Mesenteric fat pad (tissue), 1 donor: ENCODE measurements around the gene CUX1. TPM values are rescaled to one million over a fixed set of nuclear protein-coding genes. Genes with fewer than 3 reads are reported as not detected.
A peak's percentile ranks its signal among the peaks of the same experiment; 100 is the strongest.
"Not testable (repeated sequence)": the region's sequence is repeated elsewhere in the genome, so short reads cannot be mapped to it uniquely, and the experiment has no call there.

Experiments used
- DNase-seq: peaks from one replicate; pipeline ENCODE4 v3.0.0-alpha.2; 2020; ENCODE audit warnings: low spot score
- total RNA-seq: library from RNA; stranded (reverse); fragmentation: NEBNext Ultra II Directional; extraction: Animal tissue kit (Norgen Biotek cat#: 25700); gene quantifications from one replicate; pipeline ENCODE4 v1.2.1, GENCODE V29; 2021
- donor health status: DM: yes; HTN: yes; CAD: no.

The CUX1 gene
- total RNA-seq, 1 donor from 2014 or later: 115 TPM

DNA sequence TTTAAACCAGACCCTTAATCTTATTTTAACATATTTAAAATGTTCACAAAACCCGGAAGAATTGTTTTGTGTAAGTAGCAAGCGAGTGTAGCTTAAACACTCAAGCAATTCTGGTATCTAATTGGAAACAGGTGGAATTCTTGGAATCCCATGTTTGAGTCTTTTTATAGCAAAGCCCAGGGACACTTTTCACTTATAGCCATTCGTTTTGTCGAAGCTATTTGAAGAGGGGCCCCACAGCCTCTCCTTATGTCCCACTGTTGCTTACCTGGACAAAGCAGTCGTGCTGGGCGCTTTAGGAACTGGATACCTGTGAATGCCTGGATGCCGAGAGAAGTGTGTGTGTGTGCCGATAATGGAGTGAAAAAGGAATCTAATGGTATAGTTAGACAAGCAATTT, 3.3 kb downstream of the CUX1 start:
- DNase-seq: peak; percentile 20

DNA sequence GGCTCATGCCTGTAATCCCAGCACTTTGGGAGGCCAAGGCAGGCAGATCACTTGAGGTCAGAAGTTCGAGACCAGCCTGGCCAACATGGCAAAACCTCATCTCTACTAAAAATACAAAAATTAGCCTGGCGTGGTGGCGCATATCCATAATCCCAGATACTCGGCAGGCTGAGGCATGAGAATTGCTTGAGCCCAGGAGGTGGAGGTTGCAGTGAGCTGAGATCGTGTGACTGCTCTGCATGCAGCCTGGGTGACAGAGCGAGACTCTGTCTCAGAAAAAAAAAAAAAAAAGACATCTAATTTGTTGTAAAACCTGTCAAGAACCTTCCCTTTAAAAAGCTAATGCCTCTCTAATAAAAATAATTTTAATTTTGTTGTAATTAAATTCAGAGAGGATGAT, 5.2 kb downstream of the CUX1 start:
- DNase-seq: not testable (repeated sequence)

DNA sequence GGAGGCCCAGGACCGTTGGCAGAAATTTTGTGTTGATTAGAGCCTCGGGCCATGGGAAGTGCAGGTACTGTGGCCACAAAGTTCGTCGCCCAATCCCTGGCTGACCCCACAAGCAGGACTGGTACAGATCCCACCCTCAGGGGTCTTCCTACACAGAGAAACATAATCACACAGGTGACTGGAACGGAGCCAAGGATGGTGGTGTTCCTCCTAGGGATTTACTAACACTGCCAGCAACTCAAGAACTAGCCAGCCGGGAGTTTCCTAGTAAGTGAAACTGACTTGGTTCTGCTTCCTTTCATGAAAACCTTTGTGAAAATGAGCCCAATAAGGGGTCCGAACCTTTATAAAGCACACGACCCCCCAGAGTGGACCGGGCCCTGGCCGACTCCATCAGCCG, 5.7 kb downstream of the CUX1 start:
- peak; percentile 47 for DNase-seq

DNA sequence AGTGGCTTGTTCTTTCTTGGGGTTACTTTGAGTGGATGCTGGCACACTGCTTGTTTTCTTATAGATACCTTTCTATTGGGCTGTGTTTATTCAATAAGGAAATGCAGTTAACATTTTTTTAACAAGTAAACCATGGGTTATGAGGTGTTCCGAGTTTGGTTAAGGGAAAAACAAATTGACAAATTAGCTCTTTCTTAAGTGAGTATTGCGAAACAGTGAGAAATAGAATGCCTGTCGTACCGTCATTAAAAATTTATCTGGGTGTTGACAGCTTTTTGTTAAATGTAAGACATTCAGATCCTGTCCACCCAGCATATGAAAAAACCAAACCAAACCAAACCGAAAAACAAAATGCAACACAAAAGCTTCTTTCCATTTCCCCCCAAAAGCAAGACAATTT, 6.2 kb downstream of the CUX1 start:
- no peak for DNase-seq

GRCh38 chr7:101824440-101824839, 7.0 kb downstream of the CUX1 start:
- peak; percentile 49 for DNase-seq

DNA sequence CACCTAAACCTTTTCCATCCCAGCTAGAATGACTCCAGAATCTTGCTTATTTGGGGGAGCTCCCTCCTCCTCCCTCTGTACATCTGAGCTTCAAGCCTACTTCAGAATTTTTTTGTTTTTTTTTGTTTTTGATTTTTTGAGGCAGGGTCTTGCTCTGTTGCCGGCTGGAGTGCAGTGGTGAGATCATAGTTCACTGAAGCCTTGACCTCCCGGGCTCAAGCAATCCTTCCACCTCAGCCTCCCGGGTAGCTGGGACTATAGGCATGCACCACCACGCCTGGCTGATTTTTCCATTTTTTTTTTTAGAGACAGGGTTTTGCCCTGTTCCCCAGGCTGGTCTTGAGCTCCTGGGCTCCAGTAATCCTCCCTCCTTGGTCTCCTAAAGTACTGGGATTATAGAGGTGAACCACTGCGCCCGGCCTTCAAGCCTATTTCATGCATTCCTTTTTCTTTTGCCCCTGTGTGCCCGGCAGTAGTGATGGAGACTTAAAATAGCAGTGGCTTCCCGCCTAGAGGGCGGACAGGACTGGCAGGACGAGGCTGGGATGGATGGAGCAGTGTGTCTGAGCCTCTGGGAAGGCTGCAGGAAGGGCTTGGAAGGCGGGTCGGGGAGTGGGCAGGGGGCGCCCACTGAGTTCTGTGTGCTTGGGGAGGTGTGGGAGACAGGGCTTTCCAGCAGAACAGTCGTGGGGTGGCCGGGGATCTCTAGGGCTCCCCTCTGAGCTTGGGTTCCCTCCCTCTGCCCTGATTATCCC, 8.8 kb downstream of the CUX1 start:
- DNase-seq: peak; percentile 62

- peak; percentile 69 for DNase-seq
These were observed 11.0 kb downstream of the CUX1 start for GRCh38 chr7:101828301-101829020.

- DNase-seq: peak; percentile 51
These were observed 11.9 kb downstream of the CUX1 start for GRCh38 chr7:101829374-101829773.

- peak; percentile 51 for DNase-seq
These were observed 12.4 kb downstream of the CUX1 start for GRCh38 chr7:101829821-101830220.

DNA sequence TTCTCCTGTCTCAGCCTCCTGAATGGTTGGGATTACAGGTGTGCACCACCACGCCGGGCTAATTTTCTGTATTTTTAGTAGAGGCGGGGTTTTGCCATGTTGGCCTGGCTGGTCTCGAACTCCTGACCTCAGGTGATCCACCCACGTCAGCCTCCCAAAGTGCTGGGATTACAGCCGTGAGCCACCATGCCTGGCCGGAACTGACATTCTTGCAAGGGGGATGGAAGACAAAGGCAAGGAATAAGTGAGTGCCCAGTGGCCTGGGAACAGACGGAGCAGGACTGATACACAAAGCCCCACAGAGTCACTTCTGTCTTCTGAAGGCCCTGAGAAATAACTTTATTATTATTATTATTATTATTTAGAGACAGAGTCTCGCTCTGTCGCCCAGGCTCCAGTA, 14.0 kb downstream of the CUX1 start:
- DNase-seq: peak; percentile 68

DNA sequence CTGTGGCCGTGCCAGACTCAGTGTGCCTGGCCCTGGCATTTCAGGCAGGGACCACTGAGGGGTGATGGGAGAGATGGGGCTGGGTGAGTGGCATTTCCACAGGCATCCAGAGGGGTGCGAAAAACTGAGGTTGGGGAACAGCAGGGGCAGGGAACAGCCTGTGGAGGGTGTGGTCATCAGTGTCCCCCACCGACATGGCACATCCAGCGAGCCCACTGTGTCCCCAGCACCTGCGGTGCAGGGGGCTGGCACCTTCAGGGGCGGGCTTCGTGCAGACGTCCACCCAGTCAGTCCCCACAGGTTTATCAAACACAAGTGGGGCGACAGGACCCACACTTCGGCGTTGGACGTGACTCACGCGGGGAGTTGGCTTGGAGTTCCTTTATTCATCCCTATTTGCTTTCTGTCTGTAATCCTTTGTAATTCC, 14.8 kb downstream of the CUX1 start:
- peak; percentile 59 for DNase-seq

DNA sequence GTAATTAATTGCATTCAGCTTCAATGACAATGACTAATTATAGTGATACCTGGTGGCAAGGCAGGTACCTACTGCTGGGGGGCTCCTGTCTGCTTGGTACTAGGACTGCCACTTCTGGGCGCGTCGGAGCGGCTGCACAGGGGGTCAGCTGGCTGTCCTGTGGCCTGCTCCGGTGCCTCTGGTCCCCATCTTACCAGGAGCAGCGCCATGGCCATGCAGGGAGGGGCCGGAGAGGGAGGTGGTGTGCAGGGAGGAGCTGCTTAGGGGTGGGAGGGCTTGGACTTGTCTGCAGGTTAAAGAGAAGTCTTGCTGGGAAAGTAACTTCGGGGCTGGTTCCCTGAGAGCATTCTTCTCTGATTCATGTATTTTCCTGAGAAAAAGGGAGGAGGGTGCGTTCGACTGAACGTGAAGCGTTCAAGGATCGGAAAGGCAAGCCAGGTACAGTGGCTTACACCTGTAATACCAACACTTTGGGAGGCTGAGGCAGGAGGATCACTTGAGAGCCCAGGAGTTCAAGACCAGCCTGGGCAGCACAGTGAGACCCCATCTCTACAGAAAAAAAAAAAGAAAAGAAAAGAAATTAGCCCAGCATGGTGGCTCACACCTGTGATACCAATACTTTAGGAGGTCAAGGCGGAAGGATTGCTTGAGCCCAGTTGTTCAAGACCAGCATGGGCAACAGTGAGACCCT, 15.4 kb downstream of the CUX1 start:
- DNase-seq: peak; percentile 71

- peak; percentile 33 for DNase-seq
These were observed 16.4 kb downstream of the CUX1 start for GRCh38 chr7:101833799-101834198.

- DNase-seq: no peak
These were observed 17.7 kb downstream of the CUX1 start for GRCh38 chr7:101835136-101835535.

GRCh38 chr7:101837433-101837832, 20.0 kb downstream of the CUX1 start:
- DNase-seq: peak; percentile 8

DNA sequence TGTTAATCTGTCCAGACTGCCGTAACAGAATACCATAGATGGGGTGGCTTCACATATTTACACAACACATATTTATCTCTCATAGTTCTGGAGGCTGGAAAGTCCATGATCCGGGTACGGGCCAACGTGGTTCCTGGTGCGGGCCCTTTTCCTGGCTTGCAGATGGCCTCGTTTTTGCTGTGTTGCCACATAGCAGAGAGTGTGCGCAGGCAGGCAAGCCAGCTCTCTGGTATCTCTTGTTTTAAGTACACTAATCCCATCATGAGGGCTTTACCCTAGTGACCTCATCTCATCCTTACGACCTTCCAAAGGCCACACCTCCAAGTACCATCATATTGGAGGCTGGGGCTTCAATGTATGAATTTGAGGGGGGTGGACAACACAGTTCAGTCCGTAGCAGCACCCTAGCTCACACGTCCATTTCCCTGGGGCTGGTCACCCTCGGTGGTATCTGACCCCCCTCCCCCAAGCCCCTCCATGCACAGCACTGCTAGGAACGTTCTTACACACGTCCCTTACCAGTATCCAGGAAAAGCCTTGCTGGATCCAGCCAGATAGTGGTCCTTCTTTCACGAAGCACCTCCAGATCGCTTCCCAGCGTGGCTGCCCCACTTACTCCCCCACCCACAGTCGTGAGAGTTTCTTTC, 21.5 kb downstream of the CUX1 start:
- no peak for DNase-seq

DNA sequence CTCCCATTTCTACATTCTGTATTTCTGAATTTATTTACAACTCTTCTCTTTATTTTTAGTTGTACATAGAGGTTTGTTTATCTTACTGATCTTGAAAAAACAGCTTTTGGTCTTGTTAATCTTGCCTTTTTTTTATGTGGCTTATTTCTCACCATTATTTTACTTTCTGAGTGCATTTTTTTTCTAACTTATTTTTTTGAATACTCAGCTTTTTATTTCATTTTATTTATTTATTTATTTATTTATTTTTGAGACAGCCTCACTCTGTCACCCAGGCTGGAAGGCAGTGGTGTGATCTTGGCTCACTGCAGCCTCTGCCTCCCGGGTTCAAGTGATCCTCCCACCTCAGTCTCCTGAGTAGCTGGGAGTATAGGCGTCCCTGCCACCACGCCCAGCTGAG, 23.9 kb downstream of the CUX1 start:
- no peak for DNase-seq

DNA sequence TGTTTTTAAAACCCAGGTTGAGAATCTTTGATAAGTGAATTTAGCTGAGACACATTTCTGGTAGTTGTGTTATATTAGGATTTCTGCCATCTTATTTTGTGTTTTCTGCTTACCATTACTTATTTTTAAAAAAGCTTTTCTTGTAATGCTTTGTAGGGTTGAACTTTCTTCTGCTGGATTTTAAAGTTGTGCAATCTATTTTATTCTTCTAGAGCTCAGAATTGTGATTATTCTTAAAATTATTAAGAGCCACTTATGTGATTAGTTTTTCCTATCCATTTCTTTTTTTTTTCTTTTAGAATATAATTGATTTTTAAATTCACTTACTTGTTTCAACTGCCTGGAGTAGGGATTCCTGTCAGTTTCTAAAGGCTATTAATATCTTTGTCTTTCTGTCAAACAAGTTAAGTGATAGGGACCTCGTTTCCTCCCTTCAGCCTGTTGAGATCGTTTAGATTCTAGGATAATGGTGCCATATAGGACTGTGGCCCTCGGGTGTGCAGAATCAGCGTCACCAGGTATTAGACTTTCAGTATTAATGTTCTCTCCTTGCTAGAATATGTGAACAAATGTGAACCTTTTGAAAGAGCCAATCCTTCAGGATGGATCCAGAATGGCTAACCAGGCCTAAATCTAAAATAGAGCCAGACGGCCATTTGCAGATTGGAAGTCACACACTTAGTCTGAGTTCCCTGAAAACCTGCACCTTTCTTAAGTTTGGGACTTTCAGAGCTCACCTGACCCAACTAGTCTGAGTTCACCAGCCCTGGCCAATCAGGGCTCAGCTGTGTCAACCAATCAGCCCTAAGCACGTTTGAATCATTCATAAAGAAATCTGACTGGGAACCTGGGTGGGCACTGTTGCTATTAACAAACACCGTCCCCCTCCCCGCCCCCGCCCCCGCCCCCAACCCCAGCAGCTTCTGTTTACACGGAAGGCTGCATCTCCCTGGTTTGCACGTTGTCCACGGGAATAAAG, 26.2 kb downstream of the CUX1 start:
- DNase-seq: no peak

DNA sequence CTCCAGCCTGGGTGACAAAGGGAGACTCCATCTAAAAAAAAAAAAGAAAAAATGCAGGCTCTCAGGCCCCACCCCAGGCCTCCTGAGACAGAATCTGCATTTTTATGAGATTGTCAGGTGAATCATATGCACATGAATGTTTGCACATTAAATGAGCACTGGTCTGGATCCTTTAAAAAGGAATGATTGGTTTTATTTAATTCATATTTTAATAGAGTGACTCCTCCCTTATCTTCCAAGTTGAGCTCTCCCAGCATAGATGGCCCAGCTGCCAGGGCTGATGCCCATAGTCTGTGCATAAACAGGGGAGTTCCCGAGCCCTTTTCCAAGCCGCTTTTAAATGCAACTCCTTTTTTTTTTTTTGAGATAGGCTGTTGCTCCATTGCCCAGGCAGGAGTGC, 28.5 kb downstream of the CUX1 start:
- no peak for DNase-seq

DNA sequence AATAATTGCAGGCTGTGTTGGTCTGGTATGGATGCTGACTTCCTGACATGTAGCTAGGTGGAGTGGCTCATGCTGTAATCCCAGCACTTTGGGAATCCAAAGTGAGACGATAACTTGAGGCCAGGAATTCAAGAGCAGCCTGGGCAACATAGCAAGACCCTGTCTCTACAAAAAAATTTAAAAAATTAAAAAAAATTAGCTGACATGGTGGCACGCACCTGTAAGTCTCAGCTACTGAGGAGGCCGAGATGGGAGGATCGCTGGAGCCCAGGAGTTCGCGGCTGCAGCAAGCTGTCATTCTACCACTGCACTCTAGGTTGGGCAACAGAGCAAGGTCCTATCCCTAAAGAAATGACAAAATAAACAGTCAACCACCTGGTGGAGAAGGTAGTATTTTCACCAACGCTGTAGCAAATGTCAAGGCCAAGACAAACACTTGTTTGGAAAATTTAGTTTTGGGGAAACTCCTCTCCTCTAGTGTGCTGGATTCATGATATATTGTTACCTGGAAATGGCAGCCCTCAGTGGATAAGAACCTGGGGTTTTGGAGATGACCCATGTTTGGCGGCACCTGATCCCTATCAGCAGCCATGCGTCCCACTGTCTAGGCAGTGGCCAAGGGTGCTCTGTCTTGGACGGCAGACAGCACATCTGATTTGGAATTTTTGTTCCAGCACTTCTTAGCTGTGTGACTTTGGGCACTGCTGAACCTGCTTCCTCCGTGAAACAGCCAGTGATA, 29.5 kb downstream of the CUX1 start:
- DNase-seq: no peak
